Activated naive CD4-positive, alpha-beta T cell treated with Interleukin-2 at 50 U/mL for 16 hours (primary cell): ENCODE data around the gene ALG2.
"Not testable (repeated sequence)": the region's sequence is repeated elsewhere in the genome, so short reads cannot be mapped to it uniquely, and the experiment has no call there.

Experiments used
- DNase-seq: peaks from one replicate; pipeline ENCODE4 v3.0.0-alpha.2; 2020

ALG2 gene

GRCh38 chr9:99221621-99222415, at the start of gene ALG2, which contains the start of gene SEC61B:
Gene ALG2, minus strand, starts transcription at chr9:99221942. Its CDS starts 48 bp downstream, at chr9:99221894.
Gene SEC61B, plus strand, starts transcription at chr9:99222282. Its CDS starts 82 bp downstream, at chr9:99222364.
- peak; percentile 95 for DNase-seq

- no peak for DNase-seq
Observed at GRCh38 chr9:99270491-99270890, 48.7 kb upstream of the ALG2 start.

GRCh38 chr9:99269416-99269815, 47.7 kb upstream of the ALG2 start:
- no peak for DNase-seq

- DNase-seq: peak; percentile 59
Observed at GRCh38 chr9:99266255-99267023, 44.7 kb upstream of the ALG2 start.

- DNase-seq: no peak
Observed at GRCh38 chr9:99265691-99266090, 43.9 kb upstream of the ALG2 start.

GRCh38 chr9:99264070-99264680, 42.4 kb upstream of the ALG2 start:
- DNase-seq: no peak

- no peak for DNase-seq
Observed at GRCh38 chr9:99262949-99263418, 41.2 kb upstream of the ALG2 start.

- DNase-seq: no peak
Observed at GRCh38 chr9:99261923-99262322, 40.2 kb upstream of the ALG2 start.

GRCh38 chr9:99259231-99259918, 37.6 kb upstream of the ALG2 start:
- peak; percentile 28 for DNase-seq

GRCh38 chr9:99257723-99258389, 36.1 kb upstream of the ALG2 start:
- no peak for DNase-seq

- DNase-seq: no peak
Observed at GRCh38 chr9:99255651-99256050, 33.9 kb upstream of the ALG2 start.

- peak; percentile 87 for DNase-seq
Observed at GRCh38 chr9:99253772-99254431, 32.2 kb upstream of the ALG2 start.

GRCh38 chr9:99253134-99253533, 31.4 kb upstream of the ALG2 start:
- peak; percentile 49 for DNase-seq

GRCh38 chr9:99251157-99251556, 29.4 kb upstream of the ALG2 start:
- no peak for DNase-seq

- DNase-seq: no peak
Observed at GRCh38 chr9:99249619-99250018, 27.9 kb upstream of the ALG2 start.

GRCh38 chr9:99244344-99245260, 22.9 kb upstream of the ALG2 start:
- DNase-seq: no peak

- DNase-seq: no peak
Observed at GRCh38 chr9:99241106-99241505, 19.4 kb upstream of the ALG2 start.

- DNase-seq: no peak
Observed at GRCh38 chr9:99239341-99240060, 17.8 kb upstream of the ALG2 start.

GRCh38 chr9:99238331-99238730, 16.6 kb upstream of the ALG2 start:
- DNase-seq: no peak

- DNase-seq: not testable (repeated sequence)
Observed at GRCh38 chr9:99237849-99238248, 16.1 kb upstream of the ALG2 start.
